GM19023 (cell line): ENCODE data around the gene ACYP2.

Source experiments
- ATAC-seq: cut with Tn5 transposase; IDR thresholded peaks from one replicate; pipeline ENCODE4 v1.9.1; 2021; ENCODE audit warnings: mild to moderate bottlenecking, moderate library complexity; ENCODE audit not compliant: unreplicated experiment

ACYP2 gene

GRCh38 chr2:54148391-54148790 lies 33.0 kb downstream of the ACYP2 start:
- no peak for ATAC-seq

- no peak for ATAC-seq
Measured at GRCh38 chr2:54149638-54150441, 34.4 kb downstream of the ACYP2 start.

DNA sequence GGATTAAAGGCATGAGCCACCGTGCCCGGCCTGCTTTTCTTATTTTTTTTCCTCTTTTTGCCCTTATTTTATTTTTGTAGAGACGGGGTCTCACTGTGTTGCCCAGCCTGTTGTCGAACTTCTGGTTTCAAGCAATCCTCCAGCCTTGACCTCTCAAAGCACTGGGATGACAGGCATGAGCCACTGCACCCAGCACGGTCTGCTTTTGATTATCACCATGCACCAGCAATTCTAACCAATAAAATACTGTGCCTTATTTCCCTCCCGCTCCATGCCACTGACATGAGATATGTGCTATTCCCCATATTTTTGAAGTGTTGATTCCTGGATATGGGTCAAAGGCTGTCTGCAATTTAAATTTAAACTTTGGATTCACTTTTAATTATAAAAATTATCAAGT lies 42.9 kb downstream of the ACYP2 start:
- no peak for ATAC-seq

- no peak for ATAC-seq
Measured at GRCh38 chr2:54161660-54162424, 46.4 kb downstream of the ACYP2 start.

- ATAC-seq, result no peak
Measured at GRCh38 chr2:54164106-54164505, 48.7 kb downstream of the ACYP2 start.

- no peak for ATAC-seq
Measured at GRCh38 chr2:54166121-54166773, 50.8 kb downstream of the ACYP2 start.

GRCh38 chr2:54176577-54176976 lies 61.2 kb downstream of the ACYP2 start:
- no peak for ATAC-seq

GRCh38 chr2:54183281-54183680 lies 67.9 kb downstream of the ACYP2 start:
- ATAC-seq, result no peak

DNA sequence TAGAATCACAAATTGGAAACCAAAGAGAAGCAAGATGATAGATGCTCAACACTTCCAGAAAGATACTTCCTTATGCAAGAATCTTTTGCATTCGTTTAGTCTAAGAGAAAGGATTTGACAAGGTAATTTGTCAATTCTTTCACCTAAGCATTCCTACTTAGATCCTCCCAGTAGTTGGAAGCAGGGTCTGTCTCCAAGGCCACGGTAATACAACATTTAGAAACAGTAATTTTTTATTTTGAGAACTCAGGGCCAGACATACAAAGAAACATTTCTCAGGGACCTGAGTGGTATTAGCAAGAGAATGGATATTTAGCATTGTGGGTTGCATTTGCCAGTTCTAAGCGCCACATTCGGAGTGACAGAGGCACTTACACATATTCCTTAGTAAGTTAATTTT lies 68.6 kb downstream of the ACYP2 start:
- no peak for ATAC-seq

DNA sequence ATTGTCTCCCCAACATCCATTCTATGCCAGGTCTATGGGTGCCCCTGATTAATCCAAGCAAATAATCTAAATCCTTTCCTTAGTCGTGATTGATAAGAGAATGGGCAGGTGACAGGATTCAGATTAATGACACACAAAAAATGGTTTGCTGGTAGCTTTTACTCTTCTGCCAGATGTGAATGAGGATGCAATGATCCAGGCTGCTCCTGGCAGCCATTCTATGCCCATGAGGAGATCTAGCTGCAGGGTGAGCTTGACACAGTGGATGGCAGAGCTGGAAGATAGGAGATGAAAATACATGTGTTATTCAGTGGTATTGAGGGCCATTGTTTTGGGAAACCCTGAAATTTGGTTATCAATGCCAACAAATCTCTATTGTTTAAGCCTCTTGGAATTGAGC lies 69.7 kb downstream of the ACYP2 start:
- ATAC-seq, result no peak

DNA sequence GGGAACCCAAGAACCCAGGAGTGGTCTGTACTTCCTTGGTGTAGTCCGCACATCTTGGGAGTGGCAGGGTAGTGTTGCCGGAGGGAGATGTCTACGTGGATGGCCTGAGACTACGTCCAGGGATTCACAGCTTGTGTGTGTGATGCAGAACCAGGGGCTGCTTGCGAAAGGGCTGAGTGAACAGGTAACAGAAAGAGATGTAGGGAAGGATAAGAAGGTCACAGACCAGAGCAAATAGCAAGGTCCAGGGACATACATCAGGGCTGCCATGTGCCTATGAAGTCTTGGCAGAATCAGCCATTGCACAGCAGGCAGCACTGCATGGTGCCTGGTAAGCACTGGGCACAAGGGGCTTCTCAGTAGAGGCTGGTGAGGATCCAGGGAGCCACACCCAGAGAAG lies 71.9 kb downstream of the ACYP2 start:
- ATAC-seq, result no peak

DNA sequence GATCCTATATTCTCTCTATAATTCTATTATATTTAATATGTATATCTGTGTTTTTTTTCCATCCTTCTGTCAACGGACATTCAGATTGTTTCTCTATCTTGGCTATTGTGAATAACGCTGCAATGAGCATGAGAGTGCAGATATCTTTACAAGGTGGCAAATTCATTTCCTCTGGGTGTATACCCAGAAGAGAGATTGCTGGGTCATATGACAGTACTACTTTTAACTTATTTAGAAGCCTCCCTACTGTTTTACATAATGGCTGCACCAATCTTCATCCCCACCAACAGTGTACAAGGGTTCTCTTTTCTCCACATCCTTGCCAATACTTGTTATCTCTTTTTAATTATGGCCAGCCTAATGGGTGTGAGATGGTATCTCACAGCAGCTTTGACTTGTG lies 74.1 kb downstream of the ACYP2 start:
- ATAC-seq, result no peak

DNA sequence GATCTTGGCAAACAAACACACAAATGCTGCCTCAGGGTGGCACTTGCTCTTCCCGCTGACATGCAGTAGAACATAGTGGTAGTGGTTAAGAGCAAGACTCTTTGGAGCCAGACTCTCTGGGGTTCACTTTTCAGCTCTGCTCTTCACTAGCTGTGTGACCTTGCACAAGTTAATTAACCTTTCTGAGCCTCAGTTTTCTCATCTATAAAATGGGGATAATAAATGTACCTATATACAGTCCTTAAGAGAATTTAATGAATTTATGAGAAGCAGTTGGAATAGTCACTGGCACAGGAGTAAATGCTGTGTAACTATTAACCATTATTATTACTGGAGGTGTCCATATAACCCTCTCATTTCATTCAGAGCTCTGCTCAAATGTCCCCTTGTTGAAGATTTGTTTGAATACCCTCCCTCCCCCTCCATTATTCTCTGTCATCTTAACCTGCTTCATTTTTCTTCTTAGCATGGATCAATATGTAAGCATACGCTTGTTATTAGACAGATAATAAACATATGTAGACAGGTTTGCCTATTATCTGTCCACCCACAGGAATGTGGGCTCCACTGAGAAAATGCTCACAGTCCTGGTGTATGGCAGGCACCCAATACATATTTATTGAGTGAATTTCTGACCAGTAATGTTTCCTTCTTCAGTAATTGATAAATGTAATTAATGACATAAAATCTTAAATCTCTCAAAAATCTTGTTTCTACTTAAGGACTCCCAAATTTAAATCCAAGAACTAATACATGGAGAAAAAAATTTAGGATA lies 76.1 kb downstream of the ACYP2 start:
- ATAC-seq, result no peak

DNA sequence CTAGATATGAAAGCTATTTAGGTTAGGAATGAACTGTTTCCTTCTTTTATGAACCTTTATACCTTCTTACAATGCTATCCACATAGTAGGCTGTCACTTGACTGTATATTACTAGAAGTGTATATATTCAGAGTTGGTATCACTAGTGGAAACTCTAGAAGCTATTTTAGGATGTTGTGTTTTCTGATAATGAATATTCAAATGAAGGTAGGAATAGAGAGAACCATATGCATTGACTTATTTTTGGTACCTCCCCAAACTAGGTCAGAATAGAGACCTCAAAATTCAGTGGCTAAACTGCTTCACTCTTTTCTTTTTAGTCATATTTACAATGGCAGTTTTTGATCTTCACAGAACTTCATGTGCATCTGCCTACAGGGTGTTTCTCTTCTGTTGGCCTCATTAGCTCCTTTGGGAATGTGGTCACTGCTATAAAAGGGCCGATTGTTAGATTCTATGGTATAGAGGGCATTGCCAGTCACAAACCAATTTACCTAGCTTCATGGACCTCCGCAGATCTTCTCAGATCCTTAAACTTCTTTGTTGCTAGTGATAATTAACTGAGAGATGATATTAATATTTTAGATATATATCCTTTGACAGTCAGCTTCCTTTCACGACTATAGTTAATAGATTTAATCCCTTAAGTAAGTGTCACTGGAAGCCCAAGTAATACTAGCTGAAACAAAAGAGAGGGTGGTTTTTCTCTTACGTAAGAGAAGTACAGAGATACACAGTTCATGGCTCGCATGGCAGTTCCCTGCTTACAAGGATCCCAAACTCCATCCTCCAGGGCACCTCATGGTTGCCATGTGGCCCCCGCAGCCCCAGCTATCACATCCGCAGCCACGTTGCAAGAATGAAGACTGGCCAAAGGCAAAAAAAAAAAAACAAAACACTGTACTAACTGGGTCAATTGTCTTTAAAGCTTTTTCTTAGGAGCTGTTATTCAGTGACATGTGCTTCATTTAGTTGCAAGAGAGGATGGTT lies 79.6 kb downstream of the ACYP2 start:
- ATAC-seq, result no peak

DNA sequence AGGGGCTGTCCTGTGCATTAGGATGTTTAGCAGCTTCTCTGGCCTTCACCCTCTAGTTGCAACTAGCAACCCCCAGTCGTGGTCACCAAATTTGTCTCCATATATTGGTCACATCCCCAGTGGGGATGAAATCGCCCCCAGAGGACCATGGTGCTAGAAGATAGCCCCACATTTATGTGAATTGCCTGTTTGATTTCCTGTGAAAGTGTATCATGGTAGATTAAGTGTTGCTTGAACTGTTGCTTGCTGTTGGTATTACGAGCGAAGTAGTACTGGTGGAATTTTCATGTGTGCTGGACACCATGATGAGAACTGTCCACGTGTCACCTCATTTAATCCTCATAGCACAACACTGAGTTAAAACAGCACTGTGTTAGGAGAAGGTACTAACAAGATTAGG lies 81.2 kb downstream of the ACYP2 start:
- ATAC-seq, result no peak

DNA sequence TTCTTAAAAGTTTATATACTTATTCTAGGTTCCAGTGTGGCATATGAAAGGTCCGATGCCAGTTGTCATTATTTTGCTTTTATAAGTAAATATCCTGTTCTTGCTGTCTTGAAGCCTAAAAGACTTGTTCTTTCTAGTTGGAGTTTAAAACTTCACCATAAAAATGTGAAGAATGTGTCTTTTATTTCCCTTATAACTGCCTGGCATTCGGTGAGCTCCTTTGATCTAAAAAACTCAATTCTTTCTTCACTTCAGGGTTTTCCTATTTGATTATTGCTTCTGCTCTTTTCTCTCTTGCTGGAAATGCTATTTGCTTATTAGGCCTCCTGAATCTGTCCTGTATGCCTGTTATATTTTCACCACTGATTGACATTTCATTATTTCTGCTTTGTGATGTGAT lies 89.1 kb downstream of the ACYP2 start:
- no peak for ATAC-seq

DNA sequence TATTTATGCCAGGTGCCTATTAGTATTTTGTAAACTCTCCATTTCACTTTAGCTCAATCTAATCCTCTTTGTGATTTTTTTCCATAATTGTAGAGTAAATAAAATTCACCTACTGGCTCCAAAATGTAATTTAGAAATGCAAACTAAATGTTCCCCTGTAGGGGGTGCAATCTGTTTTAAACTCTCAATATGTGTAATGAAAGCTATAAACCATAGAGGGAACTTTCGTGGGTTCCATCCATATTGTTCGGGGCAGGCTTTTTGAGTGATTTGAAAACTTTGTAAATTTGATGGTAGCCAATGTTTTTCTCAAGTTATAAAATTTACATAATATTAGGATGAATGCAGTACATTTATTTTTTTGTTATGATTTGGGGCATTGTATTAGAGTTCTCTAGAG lies 91.2 kb downstream of the ACYP2 start:
- no peak for ATAC-seq

GRCh38 chr2:54207666-54208195 lies 92.3 kb downstream of the ACYP2 start:
- ATAC-seq, result no peak

DNA sequence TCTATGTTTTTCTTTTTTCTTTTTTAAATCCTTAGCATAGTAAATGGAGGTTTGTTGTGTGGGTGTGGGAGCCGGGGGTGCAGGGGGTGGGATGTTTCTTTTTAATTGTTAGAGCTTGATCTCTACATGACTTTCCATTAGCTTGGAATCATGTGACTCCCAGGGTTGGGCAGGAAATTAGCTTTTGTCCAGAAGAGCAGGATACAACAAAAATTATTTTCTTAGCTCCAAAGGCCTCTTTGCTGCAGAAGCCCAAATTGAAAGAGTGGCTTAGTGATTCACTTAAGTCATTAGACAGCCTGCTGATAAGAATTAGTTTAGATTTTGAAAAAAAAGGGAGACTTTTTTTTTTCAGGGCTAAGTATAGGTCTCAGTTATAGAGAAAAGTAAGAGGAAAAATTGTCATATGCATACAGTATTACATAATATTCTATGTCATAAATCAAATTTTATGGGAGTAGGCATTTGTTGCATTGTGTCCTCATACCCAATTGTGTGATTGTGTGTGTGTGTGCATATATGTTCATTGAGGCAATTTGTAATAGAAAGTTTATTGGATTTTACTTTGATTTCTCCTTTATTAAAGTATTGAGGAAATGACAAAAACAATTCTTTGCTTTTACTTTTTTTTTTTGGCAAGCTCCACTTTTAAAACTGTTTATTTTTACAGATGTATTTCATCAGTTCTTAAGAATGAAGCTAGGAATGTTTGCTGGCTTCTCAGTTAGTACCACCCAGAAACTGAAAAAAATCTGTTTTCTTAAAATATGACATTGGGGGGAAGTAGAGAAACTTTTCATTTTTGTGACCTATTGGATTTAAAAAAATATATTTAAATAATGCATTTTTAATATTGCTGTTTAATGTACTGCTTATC lies 93.2 kb downstream of the ACYP2 start:
- no peak for ATAC-seq
